Left lung (tissue), 10 donors: Measurements from ENCODE around the gene CD180. TPM values are rescaled to one million over a fixed set of nuclear protein-coding genes. Genes with fewer than 3 reads are reported as not detected.
A peak's percentile ranks its signal among the peaks of the same experiment; 100 is the strongest.

Source experiments
- ATAC-seq: fragments of 200-7000 bp; cut with Tn5 transposase; one replicate; pipeline ENCODE4 v1.9.1; 2020; ENCODE audit warnings: moderate library complexity
- DNase-seq, 4 donors: peaks; one replicate each; pipeline ENCODE4 v3.0.0-alpha.2; 2013 to 2020
- H3K27ac ChIP-seq, 2 donors: fragments of 200-600 bp; sonication (generic) in 1 of 2; one replicate each; pipeline versions ENCODE4 v1.5.0 to v1.8.0; 2020 to 2021
- H3K27me3 ChIP-seq, 2 donors: fragments of 200-600 bp; sonication (generic) in 1 of 2; one replicate each; pipeline versions ENCODE4 v1.5.0 to v1.8.0; 2020 to 2021
- H3K36me3 ChIP-seq, 2 donors: fragments of 200-600 bp; sonication (generic) in 1 of 2; one replicate each; pipeline versions ENCODE4 v1.5.0 to v1.8.0; 2020 to 2021
- H3K4me1 ChIP-seq, 2 donors: fragments of 200-600 bp; one replicate each; pipeline ENCODE4 v1.8.0; 2021
- H3K4me3 ChIP-seq, 2 donors: fragments of 200-600 bp; sonication (generic) in 1 of 2; one replicate each; pipeline versions ENCODE4 v1.5.0 to v1.8.0; 2020 to 2021; ENCODE audit warnings: mild to moderate bottlenecking in 1 of 2
- H3K9me3 ChIP-seq, 2 donors: fragments of 200-600 bp; sonication (generic) in 1 of 2; one replicate each; pipeline versions ENCODE4 v1.5.0 to v1.8.0; 2020 to 2021
- intact Hi-C, 2 donors: fragments of 100-400 bp; cut with DNase I; formaldehyde crosslinking; loops; one replicate each; pipeline versions ENCODE4 v1.11.2 to v1.14.2; 2022
- polyA plus RNA-seq, 6 donors: library from polyadenylated mRNA; unstranded; fragments of 120-200 nt; gene quantifications; one replicate each; pipeline ENCODE4 v1.2.1, GENCODE V29; 2013; ENCODE audit not compliant: insufficient read length in 6 of 6
- total RNA-seq, 2 donors: library from RNA; stranded (reverse); fragmentation: NEBNext Ultra II Directional; extraction: Animal tissue kit (Norgen Biotek cat#: 25700); gene quantifications; one replicate each; pipeline ENCODE4 v1.2.1, GENCODE V29; 2021
- TF ChIP-seq, protein P1 (sequence below), 2 donors: fragments of 200-600 bp; sonication (generic) in 1 of 2; IDR thresholded peaks; one replicate each; pipeline versions ENCODE4 v1.5.0 to v1.8.0; 2021; ENCODE audit warnings: antibody characterized with exemption in 2 of 2
- donor health status: DM: no; HTN: yes; CAD: no.
- donor health status: DM: no; HTN: no; CAD: no.

CD180 gene
- total and polyA plus RNA-seq, 8 donors = 0.53 to 9.4 (median 1.1) TPM

DNA sequence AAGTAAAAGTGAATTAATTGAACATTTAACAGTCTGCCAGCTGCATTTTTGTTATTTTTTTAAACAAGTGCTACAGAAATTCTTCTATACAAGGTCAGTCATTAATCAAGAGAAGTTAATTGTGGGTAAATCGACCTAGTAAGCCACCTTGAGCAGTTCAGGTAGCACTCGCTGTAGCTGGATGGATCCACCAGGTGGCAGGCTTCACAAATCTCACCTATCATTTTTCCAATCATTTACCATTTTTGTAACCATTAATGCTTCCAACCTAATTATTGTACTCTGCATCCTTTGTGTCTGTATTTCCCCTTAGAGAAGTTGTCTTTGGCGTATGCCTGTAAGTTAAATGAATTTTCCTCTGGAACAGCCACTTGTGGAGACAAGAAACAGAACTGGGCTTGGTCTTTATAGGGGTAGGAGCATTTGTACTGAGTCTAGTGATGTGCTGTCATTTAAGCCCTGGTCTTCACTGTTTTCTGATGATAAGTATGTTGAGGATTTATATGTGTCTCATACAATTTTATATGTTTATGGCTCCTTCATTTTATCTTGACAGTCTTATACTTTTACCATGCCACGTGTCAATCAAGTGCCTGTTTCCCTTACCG lies 39.5 kb downstream of the CD180 start:
- DNase-seq (no peak), ATAC-seq (peak; percentile 40)
- Histone ChIP-seq H3K36me3 (peaks cover 0 to 41% of the 10 kb centered on the region in 2 donors), H3K9me3 (no peaks in the 10 kb centered on the region), H3K27ac (no peak overlapping the region), H3K27me3 (no peaks in the 10 kb centered on the region), H3K4me1 (peaks cover 0 to 5% of the 10 kb centered on the region in 2 donors), H3K4me3 (no peak overlapping the region)
- TF ChIP-seq, protein P1, sequence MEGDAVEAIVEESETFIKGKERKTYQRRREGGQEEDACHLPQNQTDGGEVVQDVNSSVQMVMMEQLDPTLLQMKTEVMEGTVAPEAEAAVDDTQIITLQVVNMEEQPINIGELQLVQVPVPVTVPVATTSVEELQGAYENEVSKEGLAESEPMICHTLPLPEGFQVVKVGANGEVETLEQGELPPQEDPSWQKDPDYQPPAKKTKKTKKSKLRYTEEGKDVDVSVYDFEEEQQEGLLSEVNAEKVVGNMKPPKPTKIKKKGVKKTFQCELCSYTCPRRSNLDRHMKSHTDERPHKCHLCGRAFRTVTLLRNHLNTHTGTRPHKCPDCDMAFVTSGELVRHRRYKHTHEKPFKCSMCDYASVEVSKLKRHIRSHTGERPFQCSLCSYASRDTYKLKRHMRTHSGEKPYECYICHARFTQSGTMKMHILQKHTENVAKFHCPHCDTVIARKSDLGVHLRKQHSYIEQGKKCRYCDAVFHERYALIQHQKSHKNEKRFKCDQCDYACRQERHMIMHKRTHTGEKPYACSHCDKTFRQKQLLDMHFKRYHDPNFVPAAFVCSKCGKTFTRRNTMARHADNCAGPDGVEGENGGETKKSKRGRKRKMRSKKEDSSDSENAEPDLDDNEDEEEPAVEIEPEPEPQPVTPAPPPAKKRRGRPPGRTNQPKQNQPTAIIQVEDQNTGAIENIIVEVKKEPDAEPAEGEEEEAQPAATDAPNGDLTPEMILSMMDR (IDR thresholded peaks at IDR 0.05) = peak; percentile 73 to 78
- intact Hi-C loops = loop anchor here in 1 of 2 donors (5.0 kb wide), 1 partner anchor 50 kb away; no protein-coding TSS in a partner anchor

DNA sequence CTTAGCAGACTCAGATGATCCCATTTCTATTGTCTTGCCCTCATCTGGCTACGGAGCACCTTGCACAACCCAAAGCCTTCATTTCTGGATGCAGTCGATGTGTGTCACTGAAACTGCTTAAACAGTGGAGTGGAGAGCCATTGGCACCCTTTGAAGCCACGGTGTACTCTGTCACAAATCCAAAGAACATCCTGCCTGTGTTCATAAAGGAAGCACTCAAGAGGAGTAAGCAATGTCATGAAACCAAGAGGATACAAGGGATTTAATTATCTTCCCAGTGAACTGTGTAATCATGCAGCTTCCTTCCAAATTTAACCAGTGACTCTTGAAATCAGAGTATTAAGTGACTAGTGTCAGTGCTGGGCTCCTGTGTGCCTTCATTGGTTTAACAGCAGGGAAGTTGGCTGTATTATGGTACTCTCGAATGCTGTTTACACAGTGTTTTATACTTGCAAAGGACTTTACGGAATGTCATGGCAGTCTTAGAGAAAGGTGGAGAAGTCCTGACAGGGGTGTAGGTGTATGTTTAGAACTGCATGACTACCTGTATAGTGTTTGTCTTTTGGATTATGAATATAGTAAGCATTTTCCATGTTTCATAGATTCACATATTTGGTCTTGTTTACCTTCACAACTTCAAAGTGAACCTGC lies 41.9 kb downstream of the CD180 start:
- intact Hi-C loops = loop anchor here in 1 of 2 donors (5.0 kb wide), 1 partner anchor 53 kb away; no protein-coding TSS in a partner anchor
- no peaks in the 10 kb centered on the region for H3K9me3 ChIP-seq
- no peak overlapping the region for H3K4me3 ChIP-seq
- peak; percentile 86 for ATAC-seq
- H3K4me1 ChIP-seq = peaks cover 0 to 5% of the 10 kb centered on the region in 2 donors
- DNase-seq = no peak
- H3K27me3 ChIP-seq = no peaks in the 10 kb centered on the region
- no peak overlapping the region for H3K27ac ChIP-seq
- peaks cover 0 to 57% of the 10 kb centered on the region in 2 donors for H3K36me3 ChIP-seq
- TF ChIP-seq, protein P1 (IDR thresholded peaks at IDR 0.05) = no peak

DNA sequence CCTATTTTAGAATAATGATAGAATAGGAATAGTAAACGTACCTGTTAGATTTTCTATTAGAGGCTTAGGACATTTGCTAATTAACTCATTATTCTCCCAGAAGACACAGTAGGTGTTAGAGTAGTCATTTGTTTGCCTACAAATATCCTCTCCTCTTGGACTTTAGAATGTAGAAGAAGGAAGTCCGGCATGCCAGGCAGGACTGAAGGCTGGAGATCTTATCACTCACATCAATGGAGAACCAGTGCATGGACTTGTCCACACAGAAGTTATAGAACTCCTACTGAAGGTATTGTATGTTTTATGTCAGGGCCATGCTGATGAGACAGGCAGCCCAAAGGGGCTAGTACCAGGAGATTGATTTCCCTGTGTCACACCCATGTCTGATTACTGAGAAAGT lies 43.3 kb downstream of the CD180 start:
- Histone ChIP-seq H3K36me3 (peaks cover 0 to 61% of the 10 kb centered on the region in 2 donors), H3K4me1 (no peaks in the 10 kb centered on the region), H3K9me3 (no peaks in the 10 kb centered on the region), H3K27me3 (no peaks in the 10 kb centered on the region), H3K27ac (no peak overlapping the region), H3K4me3 (no peak overlapping the region)
- TF ChIP-seq, protein P1 (IDR thresholded peaks at IDR 0.05) = no peak
- intact Hi-C loops = no loop called here
- ATAC-seq = no peak
- no peak for DNase-seq

DNA sequence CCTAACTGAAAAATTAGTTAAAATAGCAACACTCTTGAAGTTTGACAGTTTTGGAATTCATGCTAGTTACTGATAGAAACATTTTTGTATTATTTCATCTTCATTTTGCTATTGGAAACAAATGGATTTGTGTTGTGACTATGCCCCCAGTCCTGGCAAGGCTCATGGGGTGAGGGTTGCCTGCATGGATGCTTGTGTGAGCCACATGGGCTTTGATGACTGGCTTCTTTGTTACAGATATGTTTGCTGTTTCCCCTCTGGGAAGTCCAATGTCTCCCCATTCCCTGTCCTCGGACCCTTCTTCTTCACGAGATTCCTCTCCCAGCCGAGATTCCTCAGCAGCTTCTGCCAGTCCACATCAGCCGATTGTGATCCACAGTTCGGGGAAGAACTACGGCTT lies 44.2 kb downstream of the CD180 start:
- Histone ChIP-seq H3K27ac (no peak overlapping the region), H3K4me1 (no peaks in the 10 kb centered on the region), H3K4me3 (no peak overlapping the region), H3K27me3 (no peaks in the 10 kb centered on the region), H3K36me3 (peaks cover 0 to 68% of the 10 kb centered on the region in 2 donors), H3K9me3 (no peaks in the 10 kb centered on the region)
- DNase-seq (no peak), ATAC-seq (no peak)
- intact Hi-C loops = no loop called here
- TF ChIP-seq, protein P1 (IDR thresholded peaks at IDR 0.05) = no peak

DNA sequence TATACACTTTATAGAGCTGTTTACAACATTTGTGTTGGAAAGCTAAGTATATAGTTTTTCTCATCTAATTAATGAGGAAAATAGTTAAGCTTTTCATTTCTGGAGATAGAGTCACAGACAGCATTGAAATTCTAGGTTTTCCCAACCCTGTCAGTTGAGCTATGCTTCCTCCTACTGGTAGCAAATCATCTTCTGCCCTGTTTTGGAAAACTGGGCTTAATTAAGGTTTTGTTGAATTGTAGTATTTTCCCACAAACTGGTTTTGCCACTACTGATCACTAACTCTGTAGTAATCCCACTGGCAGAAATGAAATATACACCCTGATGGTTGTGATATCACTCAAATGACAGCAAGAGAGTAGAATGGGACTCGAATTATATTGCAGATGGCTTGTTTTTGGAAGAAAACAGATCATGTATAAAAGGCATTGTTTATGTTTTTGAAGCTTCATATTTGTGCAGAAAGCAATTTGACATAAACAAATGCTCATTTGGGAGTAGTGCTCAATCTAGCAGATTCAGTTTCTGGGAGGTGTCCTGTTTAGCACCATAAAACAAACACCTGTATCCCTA lies 46.6 kb downstream of the CD180 start:
- Histone ChIP-seq H3K4me1 (peaks cover 0 to 5% of the 10 kb centered on the region in 2 donors), H3K9me3 (no peaks in the 10 kb centered on the region), H3K36me3 (peaks cover 0 to 65% of the 10 kb centered on the region in 2 donors), H3K27ac (no peak overlapping the region), H3K4me3 (no peak overlapping the region), H3K27me3 (no peaks in the 10 kb centered on the region)
- ATAC-seq = no peak
- peak in 1 of 4 donors; percentile 37 for DNase-seq
- intact Hi-C loops = loop anchor here in 1 of 2 donors (10.0 kb wide), 2 partner anchors 155 to 325 kb away; no protein-coding TSS in a partner anchor
- TF ChIP-seq, protein P1 (IDR thresholded peaks at IDR 0.05) = peak in 1 of 2 donors; percentile 35
